GM23248 (cell line): ENCODE data around the gene PPP6R1.

Source experiments
- EZH2 ChIP-seq: fragments of 200-600 bp; sonication (generic); IDR thresholded peaks from 2 replicates; pipeline ENCODE4 v1.6.1; 2018; ENCODE audit warnings: antibody characterized with exemption, mild to moderate bottlenecking; ENCODE audit not compliant: insufficient read depth, poor library complexity, severe bottlenecking
- EZH2phosphoT487 ChIP-seq: fragments of 200-600 bp; sonication (generic); IDR thresholded peaks from 2 replicates; pipeline ENCODE4 v1.6.1; 2018; ENCODE audit warnings: antibody characterized with exemption, moderate library complexity, mild to moderate bottlenecking, low read depth; ENCODE audit not compliant: insufficient read depth

- TF ChIP-seq EZH2 = no peak
- TF ChIP-seq EZH2phosphoT487 = no peak
Measured at GRCh38 chr19:55189403-55189835, 69.4 kb downstream of the PPP6R1 start.
